ENCODE results near the gene KCNH3.

- TF ChIP-seq CTCF (IDR thresholded peaks at IDR 0.05) (no peak), EP300 (IDR thresholded peaks at IDR 0.05) (no peak), POLR2A (IDR thresholded peaks at IDR 0.05) (no peak)
Observed at GRCh38 chr12:49537752-49538509, 899 bp upstream of the KCNH3 start.
